Measurements from ENCODE around the gene NDUFA5.

Gene NDUFA5

GRCh38 chr7:123500878-123501489 lies 56.6 kb downstream of the NDUFA5 start:
- no peak for FAIRE-seq

- FAIRE-seq, result no peak
Observed at GRCh38 chr7:123499211-123499970, 58.2 kb downstream of the NDUFA5 start.

- no peak for FAIRE-seq
Observed at GRCh38 chr7:123498601-123499000, 59.0 kb downstream of the NDUFA5 start.

GRCh38 chr7:123498031-123498430 lies 59.6 kb downstream of the NDUFA5 start:
- no peak for FAIRE-seq

- peak; percentile 88 for FAIRE-seq
Observed at GRCh38 chr7:123494193-123494796, 63.3 kb downstream of the NDUFA5 start.

GRCh38 chr7:123492485-123492884 lies 65.1 kb downstream of the NDUFA5 start:
- no peak for FAIRE-seq

All from G401.6 (cell line).